ENCODE results near the gene ADGRA3. TPM values are rescaled to one million over a fixed set of nuclear protein-coding genes. Genes with fewer than 3 reads are reported as not detected.
A peak's percentile ranks its signal among the peaks of the same experiment; 100 is the strongest.

ADGRA3 gene
- polyA plus RNA-seq, 3 donors, result 0.07 TPM; not detected in 2

GRCh38 chr4:22391551-22391950, 124.3 kb downstream of the ADGRA3 start:
- no peak overlapping the region for H2AFZ ChIP-seq (ENCODE audit: insufficient read depth, low read depth, low read length, poor library complexity, severe bottlenecking)
- intact Hi-C loops (cut with micrococcal nuclease), result no loop called here
- no peak for TF ChIP-seq CTCF (IDR thresholded peaks at IDR 0.05)

DNA sequence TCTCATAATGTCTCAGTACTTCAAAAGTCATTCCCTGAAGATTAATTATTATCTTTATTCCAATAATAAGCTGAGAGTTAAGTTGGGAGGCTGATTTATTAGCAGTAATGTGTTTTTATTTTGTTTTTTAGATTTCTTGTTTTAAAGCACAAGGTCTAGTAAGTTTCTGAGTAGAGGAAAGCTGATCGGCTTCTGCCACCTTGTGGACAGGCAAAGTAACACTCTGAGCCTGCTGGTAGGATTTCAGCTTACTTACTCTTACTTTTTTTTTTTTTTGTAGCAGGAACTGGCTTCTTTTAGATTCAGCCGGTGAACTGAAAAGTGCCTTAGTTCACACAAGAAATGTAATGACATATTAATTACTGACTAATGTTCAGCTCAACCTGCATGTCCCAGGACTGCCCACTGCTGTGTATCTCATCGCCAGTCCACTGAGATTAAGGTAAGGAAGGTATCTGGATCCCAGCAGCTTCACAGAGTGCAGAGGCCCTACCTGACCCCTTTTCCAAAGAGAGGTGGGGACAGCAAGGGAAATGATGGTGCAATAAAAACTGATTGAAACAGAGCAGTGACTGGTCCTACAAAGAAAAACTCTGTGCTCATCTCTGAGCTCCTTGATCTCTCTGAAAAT, 126.5 kb downstream of the ADGRA3 start:
- no peaks in the 10 kb centered on the region for H3K4me1 ChIP-seq (ENCODE audit: control insufficient read depth in 1 of 2, insufficient read depth in 2 of 2, low read length in 2 of 2)
- no peaks in the 10 kb centered on the region for H4K20me1 ChIP-seq (ENCODE audit: insufficient read depth, low read length)
- DNase-seq, result peak in 2 of 3 donors; percentile 5 to 19
- no peaks in the 10 kb centered on the region for H3K36me3 ChIP-seq (replicated peaks in 1 of 2; ENCODE audit: control insufficient read depth in 1 of 2, insufficient read depth in 2 of 2, low read length in 2 of 2)
- no peak overlapping the region for H2AFZ ChIP-seq (ENCODE audit: insufficient read depth, low read depth, low read length, poor library complexity, severe bottlenecking)
- intact Hi-C loops (cut with micrococcal nuclease), result loop anchor here (10.0 kb wide), 2 partner anchors 595 to 605 kb away; no protein-coding TSS in a partner anchor
- Mint-ChIP-seq H3K27ac (no peak overlapping the region), H3K27me3 (ENCODE audit: low read depth in 3 of 3) (no peaks in the 10 kb centered on the region), H3K4me1 (no peaks in the 10 kb centered on the region), H3K9me3 (no peaks in the 10 kb centered on the region), H3K36me3 (no peaks in the 10 kb centered on the region), H3K4me3 (no peak overlapping the region)
- no peaks in the 10 kb centered on the region for H3K27me3 ChIP-seq (ENCODE audit: control insufficient read depth in 2 of 2, insufficient read depth in 2 of 2, low read length in 2 of 2)
- no peak overlapping the region for H3K27ac ChIP-seq (ENCODE audit: low read depth in 1 of 2, low read length in 2 of 2)
- H3K9me3 ChIP-seq (replicated peaks in 1 of 2; ENCODE audit: control insufficient read depth in 1 of 2, insufficient read depth in 1 of 2, low read length in 2 of 2), result no peaks in the 10 kb centered on the region
- H3K79me2 ChIP-seq (ENCODE audit: insufficient read depth, low read length), result no peaks in the 10 kb centered on the region
- H3K4me2 ChIP-seq (replicated peaks; ENCODE audit: extremely low read depth, low read length, poor library complexity, severe bottlenecking), result no peak overlapping the region
- no CpG with 5 or more reads among the region's 3 CpGs for WGBS (ENCODE audit: insufficient coverage)
- peak; percentile 74 for TF ChIP-seq CTCF (IDR thresholded peaks at IDR 0.05)
- H3K4me3 ChIP-seq (replicated peaks in 1 of 3; ENCODE audit: low read depth in 2 of 3, low read length in 3 of 3), result no peak overlapping the region
- H3K9ac ChIP-seq (ENCODE audit: insufficient read depth, low read length, poor library complexity, severe bottlenecking), result no peak overlapping the region

More at GRCh38 chr4:22391551-22391950, 124.3 kb downstream of the ADGRA3 start:
- H3K9me3 ChIP-seq (replicated peaks in 1 of 2; ENCODE audit: control insufficient read depth in 1 of 2, insufficient read depth in 1 of 2, low read length in 2 of 2), result no peaks in the 10 kb centered on the region
- no peaks in the 10 kb centered on the region for H3K36me3 ChIP-seq (replicated peaks in 1 of 2; ENCODE audit: control insufficient read depth in 1 of 2, insufficient read depth in 2 of 2, low read length in 2 of 2)
- no peak overlapping the region for H3K9ac ChIP-seq (ENCODE audit: insufficient read depth, low read length, poor library complexity, severe bottlenecking)
- no peaks in the 10 kb centered on the region for H3K79me2 ChIP-seq (ENCODE audit: insufficient read depth, low read length)
- no peaks in the 10 kb centered on the region for H3K27me3 ChIP-seq (ENCODE audit: control insufficient read depth in 2 of 2, insufficient read depth in 2 of 2, low read length in 2 of 2)
- no peaks in the 10 kb centered on the region for H3K4me1 Mint-ChIP-seq
- H4K20me1 ChIP-seq (ENCODE audit: insufficient read depth, low read length), result no peaks in the 10 kb centered on the region
- no peaks in the 10 kb centered on the region for H3K27me3 Mint-ChIP-seq (ENCODE audit: low read depth in 3 of 3)
- H3K36me3 Mint-ChIP-seq, result no peaks in the 10 kb centered on the region
- DNase-seq, result no peak
- no peaks in the 10 kb centered on the region for H3K9me3 Mint-ChIP-seq
- H3K27ac ChIP-seq (ENCODE audit: low read depth in 1 of 2, low read length in 2 of 2), result no peak overlapping the region
- no peaks in the 10 kb centered on the region for H3K4me1 ChIP-seq (ENCODE audit: control insufficient read depth in 1 of 2, insufficient read depth in 2 of 2, low read length in 2 of 2)
- no peak overlapping the region for H3K27ac Mint-ChIP-seq
- 88% methylated on average over 2 of the region's 3 CpGs for WGBS (ENCODE audit: insufficient coverage)
- H3K4me3 Mint-ChIP-seq, result no peak overlapping the region
- H3K4me3 ChIP-seq (replicated peaks in 1 of 3; ENCODE audit: low read depth in 2 of 3, low read length in 3 of 3), result no peak overlapping the region
- H3K4me2 ChIP-seq (replicated peaks; ENCODE audit: extremely low read depth, low read length, poor library complexity, severe bottlenecking), result no peak overlapping the region
